ENCODE data around the gene CAPN9. TPM values are rescaled to one million over a fixed set of nuclear protein-coding genes. Genes with fewer than 3 reads are reported as not detected.

Gene CAPN9
- polyA plus RNA-seq, 1 donor (not counting 4 experiments of a cell fraction or from before 2014, with no cell fraction given): not detected

GRCh38 chr1:230747890-230748800 lies 957 bp downstream of the CAPN9 start:
- TF ChIP-seq CTCF (optimal IDR thresholded peaks at IDR 0.05 in 1 of 3, IDR thresholded peaks at IDR 0.05 in 1 of 3, conservative IDR thresholded peaks at IDR 0.05 in 1 of 3; ENCODE audit: extremely low read depth in 1 of 3, insufficient read depth in 2 of 3, low read length in 3 of 3) (no peak), EZH2 (IDR thresholded peaks at IDR 0.05; ENCODE audit: low read length) (no peak)
- H3K9ac ChIP-seq (ENCODE audit: control insufficient read depth, extremely low read depth, insufficient read depth, low read length): no peak overlapping the region
- no peak overlapping the region for H3K4me3 ChIP-seq (ENCODE audit: control insufficient read depth in 2 of 3, extremely low read depth in 1 of 3, insufficient read depth in 2 of 3, low read depth in 1 of 3, low read length in 3 of 3)
- DNase-seq (ENCODE audit: low read depth, low spot score) (no peak), FAIRE-seq (no peak)
- no peaks in the 10 kb centered on the region for H3K36me3 ChIP-seq (ENCODE audit: control insufficient read depth in 2 of 2, extremely low read depth in 1 of 2, insufficient read depth in 2 of 2, low read length in 2 of 2)
- dilution Hi-C loops (cut with MboI; ENCODE audit: extremely low pct_ligation_motif_present, low sequenced_read_pairs): no loop called here
- H3K79me2 ChIP-seq (ENCODE audit: control insufficient read depth, insufficient read depth, low read length): no peaks in the 10 kb centered on the region
- no peaks in the 10 kb centered on the region for H3K9me1 ChIP-seq (ENCODE audit: control insufficient read depth, extremely low read depth, insufficient read depth, low read length)
- no peaks in the 10 kb centered on the region for H3K4me1 ChIP-seq (ENCODE audit: control insufficient read depth, extremely low read depth, insufficient read depth, low read length)
- H4K20me1 ChIP-seq (ENCODE audit: control insufficient read depth, extremely low read depth, insufficient read depth, low read length): no peaks in the 10 kb centered on the region
- H3K27ac ChIP-seq (ENCODE audit: control insufficient read depth, insufficient read depth, low read length): no peak overlapping the region
- no peak overlapping the region for H3K4me2 ChIP-seq (ENCODE audit: control insufficient read depth, extremely low read depth, insufficient read depth, low read depth, low read length)
- H3K9me3 ChIP-seq (ENCODE audit: control insufficient read depth, low read depth, low read length): no peaks in the 10 kb centered on the region
- peaks cover 4% of the 10 kb centered on the region for H3K27me3 ChIP-seq (ENCODE audit: control insufficient read depth, extremely low read depth, insufficient read depth, low read length)
- H2AFZ ChIP-seq (ENCODE audit: control insufficient read depth, low read length): no peak overlapping the region

GRCh38 chr1:230749150-230749549 lies 2.0 kb downstream of the CAPN9 start:
- Histone ChIP-seq H3K79me2 (ENCODE audit: control insufficient read depth, insufficient read depth, low read length) (no peaks in the 10 kb centered on the region), H4K20me1 (ENCODE audit: control insufficient read depth, extremely low read depth, insufficient read depth, low read length) (no peaks in the 10 kb centered on the region), H3K9me1 (ENCODE audit: control insufficient read depth, extremely low read depth, insufficient read depth, low read length) (no peaks in the 10 kb centered on the region), H3K36me3 (ENCODE audit: control insufficient read depth in 2 of 2, extremely low read depth in 1 of 2, insufficient read depth in 2 of 2, low read length in 2 of 2) (no peaks in the 10 kb centered on the region), H3K27me3 (ENCODE audit: control insufficient read depth, extremely low read depth, insufficient read depth, low read length) (peaks cover 4% of the 10 kb centered on the region), H3K4me2 (ENCODE audit: control insufficient read depth, extremely low read depth, insufficient read depth, low read depth, low read length) (no peak overlapping the region), H2AFZ (ENCODE audit: control insufficient read depth, low read length) (no peak overlapping the region), H3K4me3 (ENCODE audit: control insufficient read depth in 2 of 3, extremely low read depth in 1 of 3, insufficient read depth in 2 of 3, low read depth in 1 of 3, low read length in 3 of 3) (no peak overlapping the region), H3K9ac (ENCODE audit: control insufficient read depth, extremely low read depth, insufficient read depth, low read length) (no peak overlapping the region), H3K4me1 (ENCODE audit: control insufficient read depth, extremely low read depth, insufficient read depth, low read length) (no peaks in the 10 kb centered on the region), H3K27ac (ENCODE audit: control insufficient read depth, insufficient read depth, low read length) (no peak overlapping the region), H3K9me3 (ENCODE audit: control insufficient read depth, low read depth, low read length) (no peaks in the 10 kb centered on the region)
- DNase-seq (ENCODE audit: low read depth, low spot score) (no peak), FAIRE-seq (no peak)
- TF ChIP-seq EZH2 (IDR thresholded peaks at IDR 0.05; ENCODE audit: low read length) (no peak), CTCF (optimal IDR thresholded peaks at IDR 0.05 in 1 of 3, IDR thresholded peaks at IDR 0.05 in 1 of 3, conservative IDR thresholded peaks at IDR 0.05 in 1 of 3; ENCODE audit: extremely low read depth in 1 of 3, insufficient read depth in 2 of 3, low read length in 3 of 3) (no peak)
- dilution Hi-C loops (cut with MboI; ENCODE audit: extremely low pct_ligation_motif_present, low sequenced_read_pairs): no loop called here
